Measurements from ENCODE around the gene PPM1B. TPM values are rescaled to one million over a fixed set of nuclear protein-coding genes. Genes with fewer than 3 reads are reported as not detected.

PPM1B gene
- total RNA-seq, 2 experiments from 2014 or later: 87.3 to 89.6 TPM

DNA sequence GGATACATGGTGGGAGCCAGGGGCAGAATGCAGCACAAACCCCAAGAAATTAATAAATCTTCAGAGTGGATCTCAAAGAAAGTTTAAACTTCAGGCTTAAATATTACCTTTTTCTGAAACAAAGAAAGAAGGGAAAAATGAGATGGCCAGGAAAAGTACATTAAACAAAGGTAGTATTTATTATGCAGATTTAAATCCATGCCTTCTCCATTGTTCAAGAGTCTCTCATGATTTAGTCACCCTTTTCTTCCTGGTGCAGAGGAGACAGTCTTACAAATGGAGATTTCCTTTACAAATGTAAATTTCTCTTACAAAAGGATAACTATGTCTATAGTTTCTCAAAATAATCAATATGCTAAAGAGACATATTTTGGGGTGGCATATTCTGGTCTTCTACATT is 33.4 kb upstream of the PPM1B start:
- Histone ChIP-seq H3K4me1 (ENCODE audit: insufficient read depth, low read length) (no peaks in the 10 kb centered on the region), H3K36me3 (ENCODE audit: insufficient read depth, low read length) (no peaks in the 10 kb centered on the region), H3K4me3 (ENCODE audit: low read length) (no peak overlapping the region), H3K27me3 (ENCODE audit: control insufficient read depth in 1 of 2, insufficient read depth in 2 of 2, low read length in 2 of 2) (no peaks in the 10 kb centered on the region), H3K9me3 (ENCODE audit: control insufficient read depth in 1 of 2, insufficient read depth in 1 of 2, low read length in 2 of 2) (peaks cover 0 to 5% of the 10 kb centered on the region in 2 experiments), H3K27ac (ENCODE audit: low read depth in 1 of 2, low read length in 2 of 2) (no peak overlapping the region)
- ATAC-seq (ENCODE audit: poor library complexity): no peak
- DNase-seq: no peak
- H3K9me3 Mint-ChIP-seq: peaks cover 6% of the 10 kb centered on the region
- peaks cover 2% of the 10 kb centered on the region for H3K27me3 Mint-ChIP-seq
- H3K36me3 Mint-ChIP-seq (ENCODE audit: low read depth): no peaks in the 10 kb centered on the region
- intact Hi-C loops (cut with DNase I, micrococcal nuclease): no loop called here
- ChIA-PET CTCF (no interaction called here), POLR2A (no interaction called here)
- peaks cover 9% of the 10 kb centered on the region for H3K4me1 Mint-ChIP-seq (ENCODE audit: low read depth)
- TF ChIP-seq, protein P1, sequence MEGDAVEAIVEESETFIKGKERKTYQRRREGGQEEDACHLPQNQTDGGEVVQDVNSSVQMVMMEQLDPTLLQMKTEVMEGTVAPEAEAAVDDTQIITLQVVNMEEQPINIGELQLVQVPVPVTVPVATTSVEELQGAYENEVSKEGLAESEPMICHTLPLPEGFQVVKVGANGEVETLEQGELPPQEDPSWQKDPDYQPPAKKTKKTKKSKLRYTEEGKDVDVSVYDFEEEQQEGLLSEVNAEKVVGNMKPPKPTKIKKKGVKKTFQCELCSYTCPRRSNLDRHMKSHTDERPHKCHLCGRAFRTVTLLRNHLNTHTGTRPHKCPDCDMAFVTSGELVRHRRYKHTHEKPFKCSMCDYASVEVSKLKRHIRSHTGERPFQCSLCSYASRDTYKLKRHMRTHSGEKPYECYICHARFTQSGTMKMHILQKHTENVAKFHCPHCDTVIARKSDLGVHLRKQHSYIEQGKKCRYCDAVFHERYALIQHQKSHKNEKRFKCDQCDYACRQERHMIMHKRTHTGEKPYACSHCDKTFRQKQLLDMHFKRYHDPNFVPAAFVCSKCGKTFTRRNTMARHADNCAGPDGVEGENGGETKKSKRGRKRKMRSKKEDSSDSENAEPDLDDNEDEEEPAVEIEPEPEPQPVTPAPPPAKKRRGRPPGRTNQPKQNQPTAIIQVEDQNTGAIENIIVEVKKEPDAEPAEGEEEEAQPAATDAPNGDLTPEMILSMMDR (IDR thresholded peaks at IDR 0.05): no peak
- no peak overlapping the region for H3K4me3 Mint-ChIP-seq
- H3K27ac Mint-ChIP-seq: no peak overlapping the region

DNA sequence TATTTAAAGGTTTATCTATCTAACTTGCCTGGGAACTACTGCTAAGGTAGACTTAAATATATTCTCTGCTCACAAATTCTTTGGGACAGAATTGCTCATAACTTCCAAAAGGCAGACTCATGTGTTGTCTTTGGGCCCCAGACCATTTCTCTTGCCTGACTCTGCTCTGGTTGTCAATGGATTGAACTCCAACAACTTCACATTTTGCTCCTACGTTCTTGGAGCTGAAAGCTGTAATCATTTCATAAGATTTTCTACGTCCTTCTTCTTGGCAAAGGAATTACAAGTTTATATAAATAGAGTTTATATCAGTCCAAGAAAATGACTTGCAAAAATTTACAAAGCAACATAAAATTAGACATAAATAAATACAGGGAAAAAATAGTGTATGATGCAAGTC is 32.9 kb upstream of the PPM1B start:
- Histone ChIP-seq H3K27me3 (ENCODE audit: control insufficient read depth in 1 of 2, insufficient read depth in 2 of 2, low read length in 2 of 2) (no peaks in the 10 kb centered on the region), H3K4me3 (ENCODE audit: low read length) (no peak overlapping the region), H3K36me3 (ENCODE audit: insufficient read depth, low read length) (no peaks in the 10 kb centered on the region), H3K27ac (ENCODE audit: low read depth in 1 of 2, low read length in 2 of 2) (no peak overlapping the region), H3K9me3 (ENCODE audit: control insufficient read depth in 1 of 2, insufficient read depth in 1 of 2, low read length in 2 of 2) (peaks cover 0 to 5% of the 10 kb centered on the region in 2 experiments), H3K4me1 (ENCODE audit: insufficient read depth, low read length) (no peaks in the 10 kb centered on the region)
- Mint-ChIP-seq H3K27ac (no peak overlapping the region), H3K4me1 (ENCODE audit: low read depth) (peaks cover 12% of the 10 kb centered on the region), H3K27me3 (peaks cover 4% of the 10 kb centered on the region), H3K4me3 (no peak overlapping the region), H3K36me3 (ENCODE audit: low read depth) (no peaks in the 10 kb centered on the region), H3K9me3 (peaks cover 6% of the 10 kb centered on the region)
- intact Hi-C loops (cut with DNase I, micrococcal nuclease): no loop called here
- no peak for DNase-seq
- no peak for ATAC-seq (ENCODE audit: poor library complexity)
- POLR2A ChIA-PET: no interaction called here
- TF ChIP-seq, protein P1 (IDR thresholded peaks at IDR 0.05): no peak
- CTCF ChIA-PET: no interaction called here

DNA sequence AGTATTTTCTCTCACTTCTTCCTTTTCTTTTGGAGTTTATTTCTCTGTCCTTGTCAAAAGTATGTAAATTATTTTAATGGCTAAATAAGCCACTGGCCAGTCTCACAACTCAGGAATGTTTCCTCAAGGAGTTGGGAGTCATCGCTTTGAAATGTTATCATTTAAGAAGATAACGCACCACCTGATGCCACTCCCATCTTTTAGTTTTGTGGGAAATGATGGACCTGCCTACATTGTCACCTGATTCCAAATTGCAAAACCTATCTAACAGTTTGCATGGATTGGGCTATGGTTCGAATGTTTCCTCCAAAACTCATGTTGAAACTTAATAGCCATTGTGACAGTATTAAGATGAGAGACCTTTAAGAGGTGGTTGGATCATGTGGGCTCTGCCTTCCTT is 32.4 kb upstream of the PPM1B start:
- peaks cover 12% of the 10 kb centered on the region for H3K4me1 Mint-ChIP-seq (ENCODE audit: low read depth)
- POLR2A ChIA-PET: no interaction called here

More for the DNA sequence above, 32.4 kb upstream of the PPM1B start:
- H3K27me3 ChIP-seq (ENCODE audit: control insufficient read depth in 1 of 2, insufficient read depth in 2 of 2, low read length in 2 of 2): no peaks in the 10 kb centered on the region
- no peak overlapping the region for H3K27ac ChIP-seq (ENCODE audit: low read depth in 1 of 2, low read length in 2 of 2)
- H3K9me3 ChIP-seq (ENCODE audit: control insufficient read depth in 1 of 2, insufficient read depth in 1 of 2, low read length in 2 of 2): peaks cover 0 to 5% of the 10 kb centered on the region in 2 experiments
- no peaks in the 10 kb centered on the region for H3K4me1 ChIP-seq (ENCODE audit: insufficient read depth, low read length)
- TF ChIP-seq, protein P1 (IDR thresholded peaks at IDR 0.05): no peak
- Mint-ChIP-seq H3K4me3 (no peak overlapping the region), H3K27me3 (peaks cover 4% of the 10 kb centered on the region), H3K27ac (no peak overlapping the region), H3K36me3 (ENCODE audit: low read depth) (no peaks in the 10 kb centered on the region), H3K9me3 (peaks cover 4% of the 10 kb centered on the region)
- CTCF ChIA-PET: no interaction called here
- no peak overlapping the region for H3K4me3 ChIP-seq (ENCODE audit: low read length)
- ATAC-seq (ENCODE audit: poor library complexity) (no peak), DNase-seq (no peak)
- intact Hi-C loops (cut with DNase I, micrococcal nuclease): no loop called here
- H3K36me3 ChIP-seq (ENCODE audit: insufficient read depth, low read length): no peaks in the 10 kb centered on the region
